ENCODE measurements around the gene TREML4. TPM values are rescaled to one million over a fixed set of nuclear protein-coding genes. Genes with fewer than 3 reads are reported as not detected.

TREML4 gene
- total and polyA plus RNA-seq, 2 of the 4 experiments (the other 2 are of a cell fraction) = not detected

DNA sequence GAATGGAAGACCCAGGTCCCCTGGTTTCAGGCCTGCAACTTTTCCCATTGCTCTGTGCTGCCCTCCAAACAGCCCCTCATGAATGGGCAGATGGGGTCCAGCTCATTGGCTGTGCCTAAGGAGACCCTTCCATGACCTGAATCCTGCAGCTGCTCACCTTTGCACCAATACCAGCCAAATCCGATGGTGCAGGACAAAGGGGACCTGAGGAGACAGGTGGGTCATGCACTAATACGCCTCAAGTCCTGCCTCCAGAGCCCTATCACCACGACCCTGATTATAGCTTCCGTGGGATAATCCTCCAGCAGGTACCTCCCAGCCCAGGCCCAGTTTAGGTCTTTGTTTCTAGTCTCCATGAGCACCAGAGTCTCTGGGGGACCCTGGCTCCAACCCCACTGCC, 41.6 kb downstream of the TREML4 start:
- H3K36me3 ChIP-seq (ENCODE audit: control insufficient read depth, insufficient read depth, low read length) = no peaks in the 10 kb centered on the region
- H3K79me1 ChIP-seq (ENCODE audit: low read depth in 1 of 2, low read length in 2 of 2) = no peaks in the 10 kb centered on the region
- BruUV-seq (replicated peaks) = no TSS peak
- no peaks in the 10 kb centered on the region for H3K4me1 ChIP-seq (ENCODE audit: control insufficient read depth, insufficient read depth, low read length)
- dilution Hi-C loops (cut with HindIII; ENCODE audit: low sequenced_read_pairs, unreplicated experiment) = no loop called here
- in situ Hi-C loops (cut with MboI; ENCODE audit: low sequenced_read_pairs) = no loop called here
- H4K20me1 ChIP-seq (ENCODE audit: insufficient read depth, low read length) = no peaks in the 10 kb centered on the region
- H3K9me3 ChIP-seq (ENCODE audit: control insufficient read depth, insufficient read depth, low read length) = no peaks in the 10 kb centered on the region
- no peak overlapping the region for H2AK9ac ChIP-seq (replicated peaks; ENCODE audit: low read depth, low read length, poor library complexity)
- H3K9ac ChIP-seq (ENCODE audit: low read depth, low read length) = no peak overlapping the region
- DNase-seq (no peak), ATAC-seq (ENCODE audit: low read depth) (no peak)
- no peaks in the 10 kb centered on the region for H3K9me1 ChIP-seq (ENCODE audit: insufficient read depth, low read length)
- H2BK120ac ChIP-seq (ENCODE audit: low read depth, low read length) = no peak overlapping the region
- H3K27me3 ChIP-seq (ENCODE audit: control insufficient read depth, insufficient read depth, low read length) = peaks cover 2% of the 10 kb centered on the region; the same call in 1 of the 2 replicates
- no peak overlapping the region for H2AK5ac ChIP-seq (ENCODE audit: low read depth, low read length)
- H3K4me3 ChIP-seq (ENCODE audit: insufficient read depth, low read depth, low read length) = no peak overlapping the region
- H3K18ac ChIP-seq (ENCODE audit: low read depth, low read length) = no peak overlapping the region
- H3K4me2 ChIP-seq (ENCODE audit: low read depth, low read length) = no peak overlapping the region
- H2AFZ ChIP-seq (replicated peaks; ENCODE audit: low read length, poor library complexity) = no peak overlapping the region
- WGBS, 2 experiments (ENCODE audit: extremely low coverage in 2 of 2, insufficient read length in 1 of 2) = 67% methylated on average over 1 of the region's 4 CpGs; no CpG with 5 or more reads in 1 of the 2 experiments
- no peak overlapping the region for H2BK15ac ChIP-seq (ENCODE audit: low read depth, low read length)
- no peak overlapping the region for H4K5ac ChIP-seq (ENCODE audit: low read depth, low read length)
- ChIA-PET CTCF (no interaction called here), POLR2A (ENCODE audit: unreplicated experiment) (no interaction called here)
- H3K14ac ChIP-seq (replicated peaks; ENCODE audit: low read depth, low read length) = no peak overlapping the region
- TF ChIP-seq POLR2A (IDR thresholded peaks at IDR 0.05; ENCODE audit: low read depth, low read length) (no peak), BHLHE40 (IDR thresholded peaks at IDR 0.05; ENCODE audit: low read depth, low read length) (no peak), CEBPB (IDR thresholded peaks at IDR 0.05; ENCODE audit: low read depth, low read length) (no peak), CHD1 (IDR thresholded peaks at IDR 0.05; ENCODE audit: low read depth, low read length) (no peak), FOS (IDR thresholded peaks at IDR 0.05; ENCODE audit: low read depth, low read length) (no peak), SMC3 (IDR thresholded peaks at IDR 0.05; ENCODE audit: low read depth, low read length) (no peak), RAD21 (IDR thresholded peaks at IDR 0.05; ENCODE audit: low read length) (no peak), RCOR1 (IDR thresholded peaks at IDR 0.05; ENCODE audit: insufficient replicate concordance, low read length) (no peak), MXI1 (IDR thresholded peaks at IDR 0.05; ENCODE audit: borderline replicate concordance, low read depth, low read length) (no peak), MAZ (IDR thresholded peaks at IDR 0.05; ENCODE audit: borderline replicate concordance, low read depth, low read length) (no peak)
- TF ChIP-seq, protein P1, sequence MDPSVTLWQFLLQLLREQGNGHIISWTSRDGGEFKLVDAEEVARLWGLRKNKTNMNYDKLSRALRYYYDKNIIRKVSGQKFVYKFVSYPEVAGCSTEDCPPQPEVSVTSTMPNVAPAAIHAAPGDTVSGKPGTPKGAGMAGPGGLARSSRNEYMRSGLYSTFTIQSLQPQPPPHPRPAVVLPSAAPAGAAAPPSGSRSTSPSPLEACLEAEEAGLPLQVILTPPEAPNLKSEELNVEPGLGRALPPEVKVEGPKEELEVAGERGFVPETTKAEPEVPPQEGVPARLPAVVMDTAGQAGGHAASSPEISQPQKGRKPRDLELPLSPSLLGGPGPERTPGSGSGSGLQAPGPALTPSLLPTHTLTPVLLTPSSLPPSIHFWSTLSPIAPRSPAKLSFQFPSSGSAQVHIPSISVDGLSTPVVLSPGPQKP (IDR thresholded peaks at IDR 0.05; ENCODE audit: borderline replicate concordance, low read depth, low read length) = no peak
- TF ChIP-seq, protein P2, sequence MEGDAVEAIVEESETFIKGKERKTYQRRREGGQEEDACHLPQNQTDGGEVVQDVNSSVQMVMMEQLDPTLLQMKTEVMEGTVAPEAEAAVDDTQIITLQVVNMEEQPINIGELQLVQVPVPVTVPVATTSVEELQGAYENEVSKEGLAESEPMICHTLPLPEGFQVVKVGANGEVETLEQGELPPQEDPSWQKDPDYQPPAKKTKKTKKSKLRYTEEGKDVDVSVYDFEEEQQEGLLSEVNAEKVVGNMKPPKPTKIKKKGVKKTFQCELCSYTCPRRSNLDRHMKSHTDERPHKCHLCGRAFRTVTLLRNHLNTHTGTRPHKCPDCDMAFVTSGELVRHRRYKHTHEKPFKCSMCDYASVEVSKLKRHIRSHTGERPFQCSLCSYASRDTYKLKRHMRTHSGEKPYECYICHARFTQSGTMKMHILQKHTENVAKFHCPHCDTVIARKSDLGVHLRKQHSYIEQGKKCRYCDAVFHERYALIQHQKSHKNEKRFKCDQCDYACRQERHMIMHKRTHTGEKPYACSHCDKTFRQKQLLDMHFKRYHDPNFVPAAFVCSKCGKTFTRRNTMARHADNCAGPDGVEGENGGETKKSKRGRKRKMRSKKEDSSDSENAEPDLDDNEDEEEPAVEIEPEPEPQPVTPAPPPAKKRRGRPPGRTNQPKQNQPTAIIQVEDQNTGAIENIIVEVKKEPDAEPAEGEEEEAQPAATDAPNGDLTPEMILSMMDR (conservative IDR thresholded peaks at IDR 0.05; ENCODE audit: low read depth, low read length) = no peak
- intact Hi-C loops (cut with micrococcal nuclease) = no loop called here
- no peak overlapping the region for H3K27ac ChIP-seq (ENCODE audit: insufficient read depth, low read length)
- no peak overlapping the region for H3K23ac ChIP-seq (ENCODE audit: low read depth, low read length)
- H3K4ac ChIP-seq (ENCODE audit: low read depth, low read length) = no peak overlapping the region
- no peak overlapping the region for H4K8ac ChIP-seq (ENCODE audit: low read depth in 2 of 2, low read length in 2 of 2)
- no peak overlapping the region for H3K56ac ChIP-seq (ENCODE audit: extremely low read depth, insufficient read depth, low read length)
- no peak overlapping the region for H2BK20ac ChIP-seq (ENCODE audit: low read depth, low read length)
- no peak overlapping the region for H2BK5ac ChIP-seq (ENCODE audit: low read depth, low read length, poor library complexity, severe bottlenecking)
- no peak overlapping the region for H4K91ac ChIP-seq (ENCODE audit: insufficient read depth, low read depth, low read length)
